Glutamatergic neuron (in vitro differentiated cells): Measurements from ENCODE around the gene MAML1. TPM values are rescaled to one million over a fixed set of nuclear protein-coding genes. Genes with fewer than 3 reads are reported as not detected.

Experiments used
- DNase-seq: peaks from one replicate; pipeline ENCODE4 v3.0.0; 2022
- H3K27ac Mint-ChIP-seq: one replicate; pipeline ENCODE4 v1.8.0; 2020; ENCODE audit warnings: mild to moderate bottlenecking, mixed read lengths, inconsistent platforms; ENCODE audit not compliant: unreplicated experiment
- H3K27me3 Mint-ChIP-seq: one replicate; pipeline ENCODE4 v1.8.0; 2020; ENCODE audit warnings: mild to moderate bottlenecking, moderate library complexity, mixed read lengths, inconsistent platforms; ENCODE audit not compliant: unreplicated experiment
- H3K36me3 Mint-ChIP-seq: one replicate; pipeline ENCODE4 v1.8.0; 2020; ENCODE audit warnings: mild to moderate bottlenecking, mixed read lengths, inconsistent platforms; ENCODE audit not compliant: unreplicated experiment
- H3K4me1 Mint-ChIP-seq: one replicate; pipeline ENCODE4 v1.8.0; 2020; ENCODE audit warnings: mild to moderate bottlenecking, low read depth, mixed read lengths, inconsistent platforms; ENCODE audit not compliant: unreplicated experiment
- H3K4me3 Mint-ChIP-seq: one replicate; pipeline ENCODE4 v1.8.0; 2020; ENCODE audit warnings: mild to moderate bottlenecking, mixed read lengths, inconsistent platforms; ENCODE audit not compliant: unreplicated experiment
- H3K9me3 Mint-ChIP-seq: one replicate; pipeline ENCODE4 v1.8.0; 2020; ENCODE audit warnings: mild to moderate bottlenecking, moderate library complexity, mixed read lengths, inconsistent platforms; ENCODE audit not compliant: unreplicated experiment
- total RNA-seq: library from RNA; stranded (reverse); fragmentation: NEBNext Ultra II Directional; extraction: Animal tissue kit (Norgen Biotek cat#: 25700); gene quantifications from one replicate; pipeline ENCODE4 v1.2.1, GENCODE V29; 2021; ENCODE audit not compliant: unreplicated experiment
- TF ChIP-seq, protein P1 (sequence below): fragments of 200-600 bp; sonication (generic); IDR thresholded peaks from one replicate; pipeline ENCODE4 v1.5.0; 2021; ENCODE audit not compliant: partially characterized antibody, unreplicated experiment

The MAML1 gene
- total RNA-seq, 1 donor from 2014 or later, result 30.0 TPM

DNA sequence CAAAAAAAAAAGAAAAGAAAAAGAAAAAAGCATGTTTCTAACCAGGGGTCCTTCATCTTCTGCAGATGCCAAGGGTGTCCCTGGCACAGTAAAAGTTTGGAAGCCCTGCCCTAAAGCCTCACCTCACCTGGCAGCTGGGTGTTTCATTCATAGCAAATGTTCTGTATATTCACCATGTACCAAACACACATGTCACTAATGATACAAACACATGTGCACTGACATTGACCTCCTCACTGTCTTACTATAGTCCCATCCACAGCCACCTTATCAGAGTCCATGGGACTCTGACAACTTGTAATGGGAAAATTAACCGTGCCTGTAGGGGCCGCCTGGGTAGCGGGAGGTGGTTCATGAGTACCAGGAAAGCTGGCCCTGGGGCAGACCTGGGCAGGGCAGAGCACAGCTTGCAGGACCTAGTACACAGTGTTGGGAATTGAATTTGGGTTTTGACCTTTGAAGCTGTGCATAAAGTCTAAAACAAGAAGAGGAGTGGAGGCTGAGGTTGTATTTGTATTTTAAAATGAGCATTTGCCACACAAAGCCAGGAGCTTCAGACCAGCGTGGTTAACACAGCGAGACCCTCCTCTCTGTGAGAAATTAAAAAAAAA is 80.5 kb downstream of the MAML1 start:
- Mint-ChIP-seq H3K4me1 (peaks cover 1% of the 10 kb centered on the region), H3K27ac (no peak overlapping the region), H3K4me3 (no peak overlapping the region), H3K27me3 (peaks cover 5% of the 10 kb centered on the region), H3K9me3 (peaks cover 2% of the 10 kb centered on the region), H3K36me3 (peaks cover 4% of the 10 kb centered on the region)
- TF ChIP-seq, protein P1, sequence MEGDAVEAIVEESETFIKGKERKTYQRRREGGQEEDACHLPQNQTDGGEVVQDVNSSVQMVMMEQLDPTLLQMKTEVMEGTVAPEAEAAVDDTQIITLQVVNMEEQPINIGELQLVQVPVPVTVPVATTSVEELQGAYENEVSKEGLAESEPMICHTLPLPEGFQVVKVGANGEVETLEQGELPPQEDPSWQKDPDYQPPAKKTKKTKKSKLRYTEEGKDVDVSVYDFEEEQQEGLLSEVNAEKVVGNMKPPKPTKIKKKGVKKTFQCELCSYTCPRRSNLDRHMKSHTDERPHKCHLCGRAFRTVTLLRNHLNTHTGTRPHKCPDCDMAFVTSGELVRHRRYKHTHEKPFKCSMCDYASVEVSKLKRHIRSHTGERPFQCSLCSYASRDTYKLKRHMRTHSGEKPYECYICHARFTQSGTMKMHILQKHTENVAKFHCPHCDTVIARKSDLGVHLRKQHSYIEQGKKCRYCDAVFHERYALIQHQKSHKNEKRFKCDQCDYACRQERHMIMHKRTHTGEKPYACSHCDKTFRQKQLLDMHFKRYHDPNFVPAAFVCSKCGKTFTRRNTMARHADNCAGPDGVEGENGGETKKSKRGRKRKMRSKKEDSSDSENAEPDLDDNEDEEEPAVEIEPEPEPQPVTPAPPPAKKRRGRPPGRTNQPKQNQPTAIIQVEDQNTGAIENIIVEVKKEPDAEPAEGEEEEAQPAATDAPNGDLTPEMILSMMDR, result no peak
- DNase-seq, result no peak

DNA sequence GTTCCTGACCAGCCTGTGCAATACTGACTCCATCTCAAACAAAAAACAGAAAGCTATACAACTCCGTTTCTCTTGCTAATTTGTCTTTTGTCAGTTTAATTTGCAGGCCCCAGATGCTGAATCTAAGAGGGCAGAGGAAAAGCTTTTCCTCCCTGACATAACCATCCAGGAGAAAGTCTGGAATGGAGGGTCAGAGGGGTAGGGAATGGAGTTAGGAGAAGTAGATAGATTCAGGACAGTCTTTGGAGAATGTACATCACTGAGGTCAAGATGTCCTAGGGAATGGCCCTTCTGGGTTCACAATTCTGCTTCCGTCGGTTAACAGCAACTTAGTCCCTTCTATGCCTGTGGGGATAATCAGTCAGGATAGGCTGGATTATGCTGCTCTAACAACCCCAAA is 81.5 kb downstream of the MAML1 start:
- Mint-ChIP-seq H3K27me3 (peaks cover 7% of the 10 kb centered on the region), H3K4me1 (peaks cover 3% of the 10 kb centered on the region), H3K4me3 (no peak overlapping the region), H3K9me3 (peaks cover 4% of the 10 kb centered on the region), H3K36me3 (peaks cover 4% of the 10 kb centered on the region), H3K27ac (no peak overlapping the region)
- no peak for DNase-seq
- TF ChIP-seq, protein P1, result no peak

DNA sequence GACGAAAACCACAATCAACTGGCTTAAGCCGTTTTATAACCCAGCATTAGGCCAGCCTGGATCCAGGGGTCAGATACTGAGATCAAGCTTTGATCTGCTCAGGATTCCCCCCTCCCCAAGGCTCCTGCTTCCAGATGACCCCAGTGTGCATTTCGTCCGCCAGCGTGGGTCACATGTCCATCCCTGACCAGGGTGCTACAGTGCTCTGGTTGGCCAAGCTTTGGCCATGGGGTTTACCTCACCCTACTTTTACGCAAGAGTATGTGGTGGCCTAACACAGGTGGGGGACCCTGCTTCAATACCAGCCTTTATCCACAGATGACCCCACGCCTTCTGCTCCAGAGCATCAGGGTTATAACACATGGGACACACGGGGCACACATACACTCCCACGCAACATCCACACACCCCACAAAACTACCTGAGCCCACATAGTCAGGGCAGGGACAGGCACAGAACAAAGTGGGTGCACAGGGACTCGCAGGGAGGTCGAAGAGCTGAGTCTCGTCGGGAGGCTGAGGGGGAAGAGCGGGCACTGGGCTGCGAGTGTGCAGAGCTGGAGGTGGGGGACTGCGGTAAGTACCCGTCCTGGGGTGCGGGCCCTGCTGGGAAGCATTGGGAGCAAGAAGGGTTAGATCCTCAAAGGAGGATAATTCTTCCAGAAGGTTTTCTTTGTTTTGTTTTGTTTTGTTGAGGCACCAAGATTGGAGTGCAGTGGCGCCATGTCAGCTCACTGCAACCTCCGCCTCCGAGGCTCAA is 83.0 kb downstream of the MAML1 start:
- TF ChIP-seq, protein P1, result no peak
- Mint-ChIP-seq H3K36me3 (peaks cover 4% of the 10 kb centered on the region), H3K4me3 (peak overlapping the region; percentile 75), H3K27me3 (peaks cover 7% of the 10 kb centered on the region), H3K9me3 (peaks cover 6% of the 10 kb centered on the region), H3K27ac (no peak overlapping the region), H3K4me1 (peaks cover 6% of the 10 kb centered on the region)
- DNase-seq, result no peak

DNA sequence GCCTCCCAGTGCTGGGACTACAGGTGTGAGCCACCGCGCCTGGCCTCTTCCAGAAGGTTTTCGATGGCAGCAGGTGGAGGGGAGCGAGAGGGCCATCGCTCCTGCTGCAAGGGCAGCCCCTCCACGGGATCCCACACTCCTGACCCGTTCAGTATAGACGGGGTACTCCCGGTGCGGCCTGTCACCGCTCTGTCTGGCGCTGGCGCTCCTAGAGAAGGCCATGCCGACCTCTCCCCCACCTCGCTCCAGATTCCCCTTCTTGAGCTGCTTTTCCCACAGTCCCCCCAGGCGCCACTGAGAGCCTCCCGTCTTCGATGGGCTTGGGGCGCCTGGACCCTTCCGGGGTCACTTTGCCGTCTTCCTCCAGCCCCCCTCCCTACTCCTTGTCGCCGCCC is 83.8 kb downstream of the MAML1 start:
- Mint-ChIP-seq H3K36me3 (peaks cover 4% of the 10 kb centered on the region), H3K27ac (no peak overlapping the region), H3K4me3 (no peak overlapping the region), H3K4me1 (peaks cover 6% of the 10 kb centered on the region), H3K9me3 (peaks cover 6% of the 10 kb centered on the region), H3K27me3 (peaks cover 7% of the 10 kb centered on the region)
- TF ChIP-seq, protein P1, result no peak
- DNase-seq, result no peak
